Ishikawa (cell line): ENCODE data around the gene NBAS.

ENCODE experiments used
- CEBPB ChIP-seq: IDR thresholded peaks from 2 replicates; pipeline ENCODE4 v1.6.1; 2012
- FOXM1 ChIP-seq: IDR thresholded peaks from 2 replicates; pipeline ENCODE4 v1.6.1; 2012; ENCODE audit warnings: low read depth, borderline replicate concordance
- NFIC ChIP-seq: IDR thresholded peaks from 2 replicates; pipeline ENCODE4 v1.6.1; 2012
- RAD21 ChIP-seq: IDR thresholded peaks from 2 replicates; pipeline ENCODE4 v1.6.1; 2012; ENCODE audit warnings: low read depth
- TAF1 ChIP-seq: IDR thresholded peaks from 2 replicates; pipeline ENCODE4 v1.6.1; 2012; ENCODE audit warnings: low read depth, mild to moderate bottlenecking
- TCF12 ChIP-seq: IDR thresholded peaks from 2 replicates; pipeline ENCODE4 v1.6.1; 2012; ENCODE audit warnings: low read depth
- TF ChIP-seq, protein P1 (sequence below): IDR thresholded peaks from 2 replicates; pipeline ENCODE4 v1.6.1; 2012
- TF ChIP-seq, protein P2 (sequence below): IDR thresholded peaks from 2 replicates; pipeline ENCODE4 v1.6.1; 2012; ENCODE audit warnings: low read depth, mild to moderate bottlenecking
- TF ChIP-seq, protein P3 (sequence below): IDR thresholded peaks from 2 replicates; pipeline ENCODE4 v1.6.1; 2012

DNA sequence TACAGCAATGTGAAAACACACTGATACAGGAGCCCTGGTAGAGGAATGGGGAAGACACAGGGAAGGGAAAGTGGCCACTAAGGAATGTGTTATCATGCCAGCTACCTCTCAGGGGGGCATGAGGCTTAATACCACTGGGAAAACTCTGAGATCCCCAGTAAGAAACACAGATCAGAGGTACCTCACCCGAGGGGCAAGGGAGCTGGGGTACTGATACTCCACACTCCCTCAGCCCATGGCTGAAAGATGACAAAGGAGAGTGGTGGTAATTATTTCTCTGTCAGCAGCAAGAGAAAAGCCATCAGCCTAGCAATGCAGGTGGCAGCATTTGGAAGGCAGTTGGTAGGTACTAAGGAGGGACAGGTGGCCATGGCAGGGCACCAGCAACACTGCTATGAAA is 434.8 kb downstream of the NBAS start:
- TF ChIP-seq, protein P1, sequence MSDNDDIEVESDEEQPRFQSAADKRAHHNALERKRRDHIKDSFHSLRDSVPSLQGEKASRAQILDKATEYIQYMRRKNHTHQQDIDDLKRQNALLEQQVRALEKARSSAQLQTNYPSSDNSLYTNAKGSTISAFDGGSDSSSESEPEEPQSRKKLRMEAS = no peak
- TF ChIP-seq TAF1 (no peak), NFIC (no peak), RAD21 (no peak), CEBPB (no peak), TCF12 (no peak), FOXM1 (no peak)
- TF ChIP-seq, protein P2, sequence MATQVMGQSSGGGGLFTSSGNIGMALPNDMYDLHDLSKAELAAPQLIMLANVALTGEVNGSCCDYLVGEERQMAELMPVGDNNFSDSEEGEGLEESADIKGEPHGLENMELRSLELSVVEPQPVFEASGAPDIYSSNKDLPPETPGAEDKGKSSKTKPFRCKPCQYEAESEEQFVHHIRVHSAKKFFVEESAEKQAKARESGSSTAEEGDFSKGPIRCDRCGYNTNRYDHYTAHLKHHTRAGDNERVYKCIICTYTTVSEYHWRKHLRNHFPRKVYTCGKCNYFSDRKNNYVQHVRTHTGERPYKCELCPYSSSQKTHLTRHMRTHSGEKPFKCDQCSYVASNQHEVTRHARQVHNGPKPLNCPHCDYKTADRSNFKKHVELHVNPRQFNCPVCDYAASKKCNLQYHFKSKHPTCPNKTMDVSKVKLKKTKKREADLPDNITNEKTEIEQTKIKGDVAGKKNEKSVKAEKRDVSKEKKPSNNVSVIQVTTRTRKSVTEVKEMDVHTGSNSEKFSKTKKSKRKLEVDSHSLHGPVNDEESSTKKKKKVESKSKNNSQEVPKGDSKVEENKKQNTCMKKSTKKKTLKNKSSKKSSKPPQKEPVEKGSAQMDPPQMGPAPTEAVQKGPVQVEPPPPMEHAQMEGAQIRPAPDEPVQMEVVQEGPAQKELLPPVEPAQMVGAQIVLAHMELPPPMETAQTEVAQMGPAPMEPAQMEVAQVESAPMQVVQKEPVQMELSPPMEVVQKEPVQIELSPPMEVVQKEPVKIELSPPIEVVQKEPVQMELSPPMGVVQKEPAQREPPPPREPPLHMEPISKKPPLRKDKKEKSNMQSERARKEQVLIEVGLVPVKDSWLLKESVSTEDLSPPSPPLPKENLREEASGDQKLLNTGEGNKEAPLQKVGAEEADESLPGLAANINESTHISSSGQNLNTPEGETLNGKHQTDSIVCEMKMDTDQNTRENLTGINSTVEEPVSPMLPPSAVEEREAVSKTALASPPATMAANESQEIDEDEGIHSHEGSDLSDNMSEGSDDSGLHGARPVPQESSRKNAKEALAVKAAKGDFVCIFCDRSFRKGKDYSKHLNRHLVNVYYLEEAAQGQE = no peak
- TF ChIP-seq, protein P3, sequence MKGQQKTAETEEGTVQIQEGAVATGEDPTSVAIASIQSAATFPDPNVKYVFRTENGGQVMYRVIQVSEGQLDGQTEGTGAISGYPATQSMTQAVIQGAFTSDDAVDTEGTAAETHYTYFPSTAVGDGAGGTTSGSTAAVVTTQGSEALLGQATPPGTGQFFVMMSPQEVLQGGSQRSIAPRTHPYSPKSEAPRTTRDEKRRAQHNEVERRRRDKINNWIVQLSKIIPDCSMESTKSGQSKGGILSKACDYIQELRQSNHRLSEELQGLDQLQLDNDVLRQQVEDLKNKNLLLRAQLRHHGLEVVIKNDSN = no peak
